GM19452 (cell line): Measurements from ENCODE around the gene ARID1B.

Experiments used
- ATAC-seq: cut with Tn5 transposase; IDR thresholded peaks from one replicate; pipeline ENCODE4 v1.9.1; 2021; ENCODE audit not compliant: unreplicated experiment

Gene ARID1B

DNA sequence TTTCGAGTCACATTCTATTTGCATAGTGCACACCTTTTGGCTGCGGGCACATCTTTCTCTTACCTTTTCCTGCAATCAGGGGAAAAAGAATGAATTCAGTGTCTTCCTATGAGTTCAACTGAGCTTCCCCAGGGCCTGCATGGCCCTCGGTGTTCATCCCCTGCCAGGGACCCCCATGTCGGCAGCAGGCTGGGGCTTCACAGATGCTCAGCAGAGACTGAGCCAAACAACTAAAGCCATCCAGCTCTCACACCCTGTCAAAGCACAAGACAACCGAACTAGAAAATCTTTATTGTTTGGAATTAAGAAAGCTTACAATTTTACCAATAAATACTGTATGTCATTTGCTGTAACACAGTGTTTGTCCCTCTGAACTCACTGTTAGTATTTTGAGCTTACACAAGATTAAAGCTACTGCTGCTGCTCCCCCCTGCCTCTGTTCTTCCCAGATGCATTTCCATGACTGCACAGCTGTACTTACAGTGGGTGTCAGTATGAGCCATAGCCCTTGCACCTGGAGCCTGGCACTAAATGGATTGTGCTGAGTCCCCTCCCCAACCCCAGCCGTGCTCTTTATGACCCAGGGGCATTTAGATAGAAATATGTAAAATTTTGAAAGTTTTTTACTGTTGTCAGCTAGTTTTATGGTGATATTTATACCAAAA lies 340.4 kb downstream of the ARID1B start:
- no peak for ATAC-seq

DNA sequence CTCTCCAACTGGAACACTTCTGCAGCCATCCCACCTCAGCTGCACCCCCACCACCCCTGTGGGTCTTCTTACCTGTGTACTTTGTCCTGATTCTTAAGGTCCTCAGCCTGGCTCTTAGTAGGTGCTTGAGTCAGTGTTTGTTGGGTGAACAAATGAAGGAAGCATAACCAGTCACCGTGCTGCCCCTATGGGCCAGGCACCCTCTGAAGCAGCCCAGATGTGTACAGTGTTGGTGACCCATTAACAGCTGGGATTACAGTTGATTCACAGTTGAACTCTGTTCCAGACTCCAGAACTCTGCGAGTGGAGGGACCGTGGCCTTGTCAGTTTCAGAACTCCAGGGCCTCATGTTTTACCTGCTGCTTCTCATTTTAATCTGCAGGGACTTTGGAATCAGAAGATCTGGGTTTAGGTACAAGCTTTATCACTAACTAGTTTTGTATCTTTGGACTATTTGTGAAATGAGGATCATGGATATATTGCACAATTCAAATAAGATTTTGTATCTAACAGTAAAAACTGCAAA lies 342.4 kb downstream of the ARID1B start:
- ATAC-seq, result no peak

DNA sequence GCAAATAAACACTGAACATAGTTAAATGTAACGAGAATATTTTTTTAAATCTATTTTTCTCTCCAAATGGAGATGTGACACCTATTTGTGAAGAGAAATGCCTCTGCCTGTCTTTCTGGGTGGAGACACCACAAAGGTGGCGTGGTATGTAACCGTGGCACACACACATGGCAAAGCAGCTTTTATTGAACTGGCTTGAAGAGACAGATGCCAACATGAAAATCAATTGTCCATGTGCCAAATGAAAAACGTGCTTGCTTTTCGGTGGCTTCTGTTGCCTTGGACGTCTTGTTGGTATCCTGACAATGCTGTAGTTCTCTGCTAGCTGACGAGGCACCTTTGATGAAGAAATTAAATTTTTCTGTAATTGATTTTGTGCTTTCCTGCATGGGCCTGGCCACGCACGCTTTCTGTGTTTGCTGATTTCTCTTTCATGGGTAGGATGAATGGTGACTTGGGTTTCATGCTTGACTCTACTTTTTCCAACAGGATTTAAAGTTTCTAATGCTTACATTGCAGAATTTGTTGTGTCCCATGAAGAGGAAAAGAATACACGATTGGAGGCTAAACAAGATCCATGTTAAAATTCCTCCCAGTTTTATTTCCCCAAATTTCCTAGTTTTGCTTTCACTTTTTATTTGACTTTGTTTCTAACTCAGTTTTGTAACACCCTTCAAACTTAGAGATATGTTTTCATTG lies 343.5 kb downstream of the ARID1B start:
- ATAC-seq, result no peak

DNA sequence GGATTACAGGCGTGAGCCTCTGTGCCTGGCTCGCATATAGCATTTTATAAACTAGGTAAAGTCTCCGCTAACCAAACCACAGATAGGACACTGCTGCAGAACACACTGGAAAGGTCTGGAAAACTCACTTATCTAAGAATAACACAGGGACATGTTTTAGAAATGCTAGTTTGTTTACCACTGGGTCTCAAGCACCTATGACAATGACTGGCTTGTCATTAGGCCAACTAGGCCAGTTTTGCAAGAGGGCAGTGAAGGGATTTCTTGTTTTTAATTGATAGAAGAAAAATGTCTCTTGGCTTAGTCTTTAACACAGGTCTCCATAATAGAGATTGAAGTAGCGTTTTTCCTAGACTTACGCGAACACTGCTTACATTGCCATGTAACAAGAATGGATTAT lies 344.7 kb downstream of the ARID1B start:
- no peak for ATAC-seq

DNA sequence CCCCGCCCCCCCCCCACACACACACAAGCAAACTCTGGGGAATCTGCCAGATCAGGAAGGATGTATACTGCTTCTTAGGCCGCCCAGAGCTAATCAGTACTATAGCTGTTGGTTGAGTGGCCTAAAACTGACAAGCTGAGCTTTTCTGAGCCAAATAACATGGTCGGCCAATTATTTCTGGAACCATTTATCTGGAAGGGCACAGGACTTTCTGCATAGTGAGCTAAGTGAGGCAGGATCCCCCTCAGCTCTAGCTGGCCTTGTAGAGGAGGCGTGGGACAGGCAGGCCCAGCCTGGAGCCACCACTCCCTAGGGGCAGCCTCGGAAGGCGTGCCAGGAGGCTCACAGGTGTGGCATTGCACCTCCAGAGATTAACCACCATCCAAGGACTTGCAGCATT lies 346.1 kb downstream of the ARID1B start:
- no peak for ATAC-seq

DNA sequence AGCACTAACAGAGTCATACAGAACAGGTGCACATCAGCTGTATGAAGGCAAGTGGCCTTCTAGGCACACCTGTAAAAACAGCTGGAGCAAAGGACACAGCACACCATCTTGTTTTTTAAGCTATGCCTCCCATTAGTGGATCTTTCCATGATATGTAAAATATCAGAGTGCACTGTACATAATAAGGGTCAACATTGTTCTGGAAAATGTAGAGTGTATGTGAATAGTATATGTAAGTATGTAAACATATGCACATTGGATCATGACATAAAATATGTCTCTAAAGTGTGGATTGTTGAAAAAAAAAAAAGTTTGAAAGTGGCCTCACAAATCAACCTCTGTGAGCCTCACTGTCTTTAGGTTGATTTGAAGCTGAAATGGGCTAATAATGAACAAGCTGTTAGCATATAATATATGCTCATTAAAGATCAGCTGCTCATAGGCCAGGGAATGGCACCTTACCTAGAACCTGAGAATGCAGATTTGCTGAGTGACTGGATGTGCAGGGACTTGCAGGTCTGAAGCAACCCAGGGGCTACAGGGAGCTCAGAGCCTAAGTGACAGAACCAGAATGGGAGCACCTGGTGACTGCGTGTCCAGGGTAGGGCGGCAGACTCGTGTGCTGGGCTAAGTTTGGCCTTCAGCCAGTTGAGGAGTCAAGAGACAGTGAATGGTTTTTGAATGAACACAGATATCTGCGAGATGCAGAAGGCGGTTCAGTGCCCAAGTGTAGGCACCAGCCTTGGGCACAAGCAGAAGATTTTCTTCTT lies 347.5 kb downstream of the ARID1B start:
- ATAC-seq, result no peak

DNA sequence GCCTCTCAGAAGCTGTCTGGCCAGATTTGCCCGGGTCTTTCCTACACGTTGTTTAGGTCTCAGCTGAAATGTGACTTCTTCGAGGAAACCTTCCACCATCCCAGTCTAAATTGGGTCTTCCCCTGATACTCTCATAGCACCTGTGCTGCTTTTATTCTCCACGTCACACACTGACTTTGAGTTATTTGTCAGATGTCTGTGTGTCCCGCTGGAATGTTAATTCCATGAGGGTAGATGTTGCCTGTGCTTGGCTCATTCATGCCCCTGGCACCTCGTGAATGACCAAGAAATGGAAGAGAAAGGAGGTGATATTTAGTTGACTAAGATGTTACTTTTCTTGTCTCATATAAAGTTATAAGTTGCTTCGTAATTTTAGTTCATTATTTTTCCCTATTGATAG lies 348.4 kb downstream of the ARID1B start:
- no peak for ATAC-seq

DNA sequence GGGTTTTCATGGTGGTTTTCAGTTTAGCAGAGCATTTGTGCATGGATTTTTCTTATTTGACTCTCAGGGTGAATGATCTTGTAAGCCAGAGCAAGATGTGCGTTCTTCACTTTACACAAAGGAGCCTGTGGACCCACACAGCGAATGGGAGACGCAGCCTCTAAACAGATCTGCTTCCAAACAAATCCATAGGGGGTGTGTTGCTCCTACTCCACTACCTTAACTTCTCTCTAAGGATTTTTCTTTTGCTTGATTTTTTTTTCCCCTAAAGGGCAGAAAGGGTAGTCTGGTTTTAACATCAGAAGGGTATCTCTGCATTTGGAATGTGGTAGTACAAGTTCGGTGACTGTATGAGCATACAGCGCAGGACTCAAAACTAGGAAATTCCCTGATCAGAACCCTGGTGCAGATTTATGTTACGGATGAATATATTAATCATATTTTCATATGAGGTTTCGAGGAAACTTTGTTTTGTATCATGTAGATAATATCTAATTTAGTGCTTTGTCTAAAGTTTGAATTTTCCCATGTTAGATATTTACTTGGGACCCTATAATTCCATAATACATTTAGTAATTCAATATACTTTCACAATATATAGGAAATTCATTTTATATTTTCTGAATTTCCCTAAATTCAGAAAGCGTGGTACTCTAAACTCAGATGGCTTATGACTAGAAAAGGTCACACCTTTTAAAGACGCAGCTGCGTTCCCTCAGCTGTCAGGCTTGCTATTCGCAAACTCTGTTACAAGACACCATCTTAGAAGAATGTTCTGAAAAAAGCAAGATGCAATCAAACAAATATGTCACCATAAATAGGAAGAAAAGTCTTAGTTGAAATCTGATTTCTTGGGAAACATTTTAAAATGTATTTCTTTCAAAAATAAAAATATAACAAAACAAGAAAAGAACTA lies 349.3 kb downstream of the ARID1B start:
- no peak for ATAC-seq

DNA sequence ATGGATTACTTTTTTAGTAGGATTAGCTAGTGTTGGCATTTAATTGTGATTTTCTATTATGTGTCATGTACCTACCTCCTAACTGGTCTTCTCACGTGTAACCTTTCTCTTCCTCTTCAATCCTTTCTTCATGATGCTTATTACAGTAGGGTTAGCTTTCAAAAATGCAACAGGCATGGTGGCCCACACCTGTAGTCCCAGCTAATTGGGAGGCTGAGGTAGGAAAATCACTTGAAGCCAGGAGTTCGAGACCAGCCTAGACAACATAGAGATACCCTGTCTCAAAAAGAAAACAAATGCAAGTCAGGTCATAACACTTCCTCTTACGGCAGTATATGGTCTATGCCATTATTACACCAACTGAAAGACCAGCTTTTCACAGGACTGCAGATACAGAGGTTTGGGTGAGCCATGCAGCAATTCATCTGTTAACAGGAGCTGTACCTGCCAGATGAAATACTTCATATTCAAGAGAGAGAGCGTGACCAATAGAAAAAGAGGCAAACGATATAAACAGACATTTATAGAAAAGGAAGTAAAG lies 351.1 kb downstream of the ARID1B start:
- ATAC-seq, result no peak

DNA sequence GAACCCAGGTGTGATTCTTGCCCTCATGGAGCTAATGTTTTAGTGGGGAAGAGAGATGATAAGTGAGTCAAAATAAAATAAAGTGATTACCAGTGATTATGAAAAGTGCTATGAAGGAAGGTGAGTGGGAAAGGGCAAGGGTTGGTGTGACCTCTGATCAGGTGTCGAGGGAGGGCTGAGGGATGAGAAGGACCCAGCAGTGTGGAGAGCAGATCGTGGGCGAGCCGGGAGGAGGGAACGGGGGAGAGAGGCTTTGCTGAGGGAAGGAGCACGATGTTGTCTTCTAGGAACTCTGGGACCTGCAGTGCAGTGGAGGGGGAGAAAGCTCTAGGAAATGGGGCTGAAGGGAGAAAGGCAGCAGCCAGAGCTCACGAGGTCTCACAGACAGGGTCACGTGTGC lies 354.1 kb downstream of the ARID1B start:
- no peak for ATAC-seq

DNA sequence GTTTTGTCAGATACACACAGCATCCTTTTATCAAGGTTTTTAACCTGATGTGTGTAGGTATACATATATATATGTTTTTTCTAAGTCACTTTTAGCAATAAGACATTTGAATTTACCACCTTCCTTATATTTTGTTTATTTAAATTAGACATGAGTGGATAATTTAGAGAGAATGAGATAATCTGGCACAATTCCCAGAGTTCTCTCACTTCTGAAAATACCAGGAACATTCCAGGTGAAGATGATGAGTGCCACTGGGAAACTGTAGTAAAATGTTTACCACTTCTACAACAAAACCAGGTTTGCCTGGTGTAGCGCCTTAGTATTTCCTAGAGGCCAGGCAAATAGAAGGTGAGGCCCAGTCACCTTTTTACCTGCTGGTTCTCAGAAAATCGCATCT lies 356.7 kb downstream of the ARID1B start:
- ATAC-seq, result no peak

DNA sequence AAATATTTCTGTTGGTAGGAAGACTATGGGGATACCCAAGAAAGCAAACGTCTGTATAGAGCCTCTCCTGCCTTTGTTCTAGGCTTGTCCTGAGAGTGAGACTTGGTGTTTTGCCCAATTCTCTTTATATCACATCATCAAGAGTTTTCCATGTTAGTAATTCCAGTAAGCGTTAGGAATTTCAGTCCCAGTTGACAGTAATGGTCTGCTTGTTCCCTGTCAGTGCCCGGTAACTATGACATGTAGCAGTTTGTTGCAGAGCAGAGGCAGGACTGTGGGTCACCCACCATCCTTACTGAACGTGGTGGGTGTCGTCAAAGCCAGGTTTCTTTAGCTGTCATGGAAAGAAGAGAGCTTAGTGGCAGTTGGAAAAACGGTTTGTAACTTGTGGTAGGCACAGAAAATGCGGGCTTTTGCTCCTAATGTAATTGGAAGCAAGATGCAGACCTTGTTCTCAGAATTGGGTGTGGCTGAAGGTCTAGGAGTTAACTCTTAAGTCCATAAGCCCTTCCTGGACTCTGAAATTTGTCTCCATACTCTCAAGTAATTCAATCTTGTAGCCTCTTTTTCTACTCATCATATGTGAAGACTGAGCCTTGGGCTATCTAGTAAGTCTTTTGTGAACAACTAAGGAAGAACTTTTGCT lies 357.3 kb downstream of the ARID1B start:
- no peak for ATAC-seq

DNA sequence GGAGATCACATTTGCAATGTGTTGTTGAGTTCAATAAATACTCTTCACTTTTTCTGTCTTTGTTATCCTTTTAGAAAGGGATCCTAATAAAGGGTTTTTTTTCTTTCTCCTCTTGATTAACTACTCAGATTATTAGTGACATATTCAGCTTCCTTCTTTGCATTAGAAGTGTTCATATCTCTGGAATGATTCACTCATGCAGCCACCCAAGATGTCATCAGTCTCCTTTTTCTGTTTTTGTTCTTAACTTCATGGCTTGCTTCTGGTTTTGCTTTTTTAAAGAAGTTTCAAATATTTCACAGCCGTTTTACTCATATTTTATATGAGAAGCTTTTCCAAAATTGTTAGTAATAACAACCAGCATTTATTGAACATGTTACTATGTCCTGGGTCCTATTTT lies 358.5 kb downstream of the ARID1B start:
- no peak for ATAC-seq

DNA sequence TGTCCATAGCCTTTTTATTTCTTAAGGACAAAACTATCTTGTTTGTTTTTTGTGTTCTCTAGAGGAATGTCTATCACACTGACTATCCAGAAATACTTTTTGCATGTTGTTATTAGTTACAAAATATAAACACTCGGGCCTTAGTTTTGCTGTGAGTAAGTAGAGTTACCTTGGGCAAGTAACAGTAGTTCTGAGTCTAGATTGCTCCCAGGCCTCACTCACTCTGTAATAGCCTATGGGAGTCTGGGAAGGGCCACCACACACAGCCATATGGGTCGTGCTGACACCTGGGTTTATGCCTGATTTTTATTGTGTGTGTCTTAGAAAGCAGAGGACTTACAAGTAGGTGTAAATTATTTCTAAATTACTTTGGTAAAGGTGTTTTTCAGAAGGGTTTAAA lies 360.3 kb downstream of the ARID1B start:
- no peak for ATAC-seq

DNA sequence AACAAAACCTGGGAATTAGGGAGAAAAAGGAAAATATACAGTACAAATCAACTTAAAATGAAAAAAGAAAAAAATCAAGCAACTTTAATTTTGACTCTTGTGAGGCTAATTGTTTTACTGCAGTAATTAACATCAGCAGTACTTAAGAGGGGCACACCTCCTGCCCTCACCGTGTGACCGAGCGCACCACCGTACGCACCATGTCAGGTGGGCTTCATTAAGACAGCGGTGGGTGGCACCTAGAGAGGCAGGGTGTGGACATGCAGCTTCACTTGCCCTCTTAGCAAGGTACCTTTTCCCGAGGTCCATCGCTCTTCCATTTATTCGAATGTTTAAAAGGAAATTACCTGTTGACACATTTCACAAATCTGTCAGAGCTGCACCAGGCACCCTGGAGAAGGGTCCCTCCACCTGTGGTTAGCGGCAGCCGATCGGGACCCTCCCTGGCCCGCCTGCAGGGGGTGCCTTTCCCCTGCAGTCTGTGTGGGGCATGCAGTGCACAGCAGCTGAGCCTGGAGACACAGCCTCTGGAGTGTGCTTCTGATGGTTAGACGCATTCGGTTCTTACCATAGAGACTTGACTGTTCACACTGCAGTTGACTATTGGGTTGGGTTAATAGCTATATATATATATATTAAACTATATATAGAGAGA lies 362.0 kb downstream of the ARID1B start:
- no peak for ATAC-seq

DNA sequence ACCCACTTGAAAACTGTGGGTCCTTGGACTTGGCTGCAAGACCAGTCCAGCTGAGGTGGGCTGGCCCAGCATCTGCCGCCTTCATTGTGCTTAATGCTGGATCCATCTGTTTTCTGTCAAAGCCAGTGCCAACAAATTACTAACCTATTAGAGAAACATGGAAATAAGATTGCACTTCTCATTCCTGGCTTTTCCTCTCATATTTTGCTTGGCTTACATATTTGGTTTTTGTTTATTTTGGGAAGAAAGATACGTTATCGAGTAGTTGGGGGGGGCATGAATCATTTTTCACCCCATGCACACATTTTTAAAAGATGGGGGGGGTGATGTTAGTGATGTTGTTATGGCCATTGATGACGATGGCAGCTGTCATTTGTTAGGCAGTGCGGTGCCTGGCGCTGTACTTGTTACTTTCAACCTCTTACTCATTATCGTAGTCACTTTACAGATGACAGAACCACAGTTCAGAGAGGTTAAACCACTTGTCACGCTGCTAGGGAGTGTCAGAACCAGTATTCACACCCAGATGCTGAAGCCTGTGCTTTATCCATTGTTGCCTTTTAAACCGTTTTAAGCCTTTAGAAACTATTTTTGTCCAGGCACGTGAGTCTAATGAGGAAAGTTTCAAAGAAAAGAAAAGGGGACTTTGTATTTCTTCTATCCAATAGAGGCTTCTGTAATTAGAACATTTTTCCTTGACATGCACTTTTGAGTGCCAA lies 366.2 kb downstream of the ARID1B start:
- ATAC-seq, result no peak

DNA sequence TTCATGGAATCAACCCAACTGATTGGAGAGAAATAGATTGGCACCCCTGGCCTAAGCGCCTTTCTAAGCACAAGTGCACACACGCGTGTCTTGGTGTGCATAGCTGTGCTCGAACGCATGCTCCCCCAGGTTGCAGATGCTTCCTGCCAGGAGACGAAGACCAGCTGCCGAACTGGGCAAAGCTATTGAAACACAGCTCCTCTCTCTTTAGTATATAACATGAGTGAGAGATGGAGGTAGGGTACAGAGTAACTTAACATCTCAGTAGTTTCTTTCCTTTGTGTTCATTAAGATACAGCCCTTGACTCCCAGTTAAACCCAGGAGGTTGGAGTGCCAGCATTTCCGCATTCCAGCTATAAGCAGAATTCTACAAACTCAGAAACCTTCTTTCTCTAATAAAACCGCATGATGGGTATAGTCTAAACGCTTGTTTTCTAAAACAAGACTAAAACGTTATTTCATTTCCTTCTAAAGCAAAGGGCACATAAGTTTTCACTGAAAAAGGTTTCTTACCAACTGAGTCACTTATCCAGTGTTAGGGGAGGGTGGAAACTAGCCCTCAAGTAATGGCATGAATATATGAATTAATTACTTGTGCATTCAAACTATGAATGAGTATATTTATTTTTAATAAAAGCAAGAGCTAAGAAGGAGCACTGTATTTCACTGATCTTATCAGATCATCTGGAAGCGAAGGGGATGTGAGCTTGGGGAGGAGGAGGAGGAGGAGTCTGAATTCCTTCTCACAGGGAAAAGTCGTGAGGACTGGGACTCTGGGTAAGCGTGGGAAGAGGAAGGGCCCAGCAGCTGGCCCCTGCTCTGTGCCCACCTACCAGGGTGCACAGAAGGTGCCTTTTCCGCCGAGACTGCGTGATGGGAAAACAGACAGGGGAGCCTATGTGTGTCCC lies 367.0 kb downstream of the ARID1B start:
- ATAC-seq, result no peak
